T-cell (primary cell): ENCODE measurements around the gene ARHGAP20. TPM values are rescaled to one million over a fixed set of nuclear protein-coding genes. Genes with fewer than 3 reads are reported as not detected.

Source experiments
- ATAC-seq, 4 experiments: fragments of 200-7000 bp in 3 of 4; fragments of 150-1000 bp in 1 of 4; cut with Tn5 transposase; replicated peaks in 1 of 4; 1 replicate in 3 of 4; 2 replicates in 1 of 4; pipeline ENCODE4 v1.10.0; 2021; ENCODE audit warnings: moderate library complexity in 3 of 4, mild to moderate bottlenecking in 2 of 4, moderate number of reproducible peaks in 1 of 4
- CTCF ChIA-PET, 2 donors: fragments of 300-600 bp; sonication (Branson Sonifier 250); formaldehyde crosslinking; loops; one replicate each; lab custom pipeline; 2022; ENCODE audit warnings: antibody characterized with exemption in 2 of 2; lab: Charles Lee
- POLR2A ChIA-PET, 2 donors: fragments of 300-600 bp; sonication (Branson Sonifier 250); formaldehyde crosslinking; loops; one replicate each; lab custom pipeline; 2022; ENCODE audit warnings: antibody characterized with exemption in 2 of 2; lab: Charles Lee
- DNase-seq, 35 experiments: peaks; one replicate each; pipeline versions ENCODE4 v3.0.0 to v3.0.0-alpha.2; 2013 to 2023
- H3K27ac ChIP-seq: one replicate; pipeline ENCODE4 v1.5.1; 2013; ENCODE audit warnings: low read length
- H3K27me3 ChIP-seq, 2 experiments: replicated peaks in 1 of 2; 1 replicate in 1 of 2; 2 replicates in 1 of 2; pipeline versions ENCODE4 v1.6.1 to v1.7.0; 2013; ENCODE audit warnings: low read length in 1 of 2, mixed read lengths in 1 of 2; ENCODE audit not compliant: control insufficient read depth in 2 of 2, insufficient read depth in 2 of 2; ENCODE audit errors: extremely low read depth in 1 of 2
- H3K36me3 ChIP-seq, 2 donors: 1 replicate in 1 of 2; 2 replicates in 1 of 2; pipeline versions ENCODE4 v1.6.1 to v1.7.0; 2013; ENCODE audit warnings: low read length in 1 of 2; ENCODE audit not compliant: control insufficient read depth in 2 of 2, insufficient read depth in 1 of 2; ENCODE audit errors: extremely low read depth in 1 of 2
- H3K4me1 ChIP-seq, 2 experiments: 1 replicate in 1 of 2; 2 replicates in 1 of 2; pipeline versions ENCODE4 v1.6.1 to v1.7.0; 2013; ENCODE audit warnings: low read length in 2 of 2, mixed read lengths in 1 of 2; ENCODE audit not compliant: insufficient read depth in 2 of 2, control insufficient read depth in 1 of 2; ENCODE audit errors: extremely low read depth in 1 of 2
- H3K4me3 ChIP-seq, 2 donors: 1 replicate in 1 of 2; 2 replicates in 1 of 2; pipeline versions ENCODE4 v1.5.1 to v1.7.0; 2013; ENCODE audit warnings: mild to moderate bottlenecking in 2 of 2, low read length in 1 of 2, moderate library complexity in 1 of 2; ENCODE audit not compliant: control insufficient read depth in 1 of 2; ENCODE audit errors: extremely low read depth in 1 of 2
- H3K9me3 ChIP-seq: 2 replicates; pipeline ENCODE4 v1.7.0; 2013
- H3K27ac Mint-ChIP-seq, 2 donors: one replicate each; pipeline ENCODE4 v1.8.0; 2020 to 2021; ENCODE audit warnings: mild to moderate bottlenecking in 2 of 2, mixed read lengths in 2 of 2
- H3K27me3 Mint-ChIP-seq, 2 donors: one replicate each; pipeline ENCODE4 v1.8.0; 2021 to 2022; ENCODE audit warnings: mixed read lengths in 2 of 2
- H3K36me3 Mint-ChIP-seq: one replicate; pipeline ENCODE4 v1.8.0; 2021; ENCODE audit warnings: mixed read lengths
- H3K4me1 Mint-ChIP-seq, 3 donors: one replicate each; pipeline ENCODE4 v1.8.0; 2020 to 2022; ENCODE audit warnings: mixed read lengths in 3 of 3, mild to moderate bottlenecking in 1 of 3
- H3K4me3 Mint-ChIP-seq, 3 donors: one replicate each; pipeline ENCODE4 v1.8.0; 2020 to 2022; ENCODE audit warnings: mild to moderate bottlenecking in 3 of 3, mixed read lengths in 3 of 3, moderate library complexity in 3 of 3
- H3K9me3 Mint-ChIP-seq, 3 donors: one replicate each; pipeline ENCODE4 v1.8.0; 2020 to 2022; ENCODE audit warnings: mixed read lengths in 3 of 3
- WGBS: methylation state at CpG from one replicate; pipeline ENCODE4 v1.1.5; 2013; ENCODE audit warnings: missing lambda C conversion rate; ENCODE audit not compliant: insufficient coverage; 5-methylcytosine and 5-hydroxymethylcytosine counted together
- total RNA-seq, 35 experiments: library from RNA in 6 of 35; stranded (reverse) in 6 of 35; fragments of 120-200 nt in 1 of 35; gene quantifications; one replicate each; pipeline versions ENCODE4 v1.2.1 to v1.2.4 and lab custom pipeline; 2013 to 2026

Gene ARHGAP20
- total RNA-seq, 5 donors from 2014 or later (not counting 1 experiment from before 2014, with no cell fraction given), result 0.03 to 0.09 (median 0.07) TPM; not detected in 2

DNA sequence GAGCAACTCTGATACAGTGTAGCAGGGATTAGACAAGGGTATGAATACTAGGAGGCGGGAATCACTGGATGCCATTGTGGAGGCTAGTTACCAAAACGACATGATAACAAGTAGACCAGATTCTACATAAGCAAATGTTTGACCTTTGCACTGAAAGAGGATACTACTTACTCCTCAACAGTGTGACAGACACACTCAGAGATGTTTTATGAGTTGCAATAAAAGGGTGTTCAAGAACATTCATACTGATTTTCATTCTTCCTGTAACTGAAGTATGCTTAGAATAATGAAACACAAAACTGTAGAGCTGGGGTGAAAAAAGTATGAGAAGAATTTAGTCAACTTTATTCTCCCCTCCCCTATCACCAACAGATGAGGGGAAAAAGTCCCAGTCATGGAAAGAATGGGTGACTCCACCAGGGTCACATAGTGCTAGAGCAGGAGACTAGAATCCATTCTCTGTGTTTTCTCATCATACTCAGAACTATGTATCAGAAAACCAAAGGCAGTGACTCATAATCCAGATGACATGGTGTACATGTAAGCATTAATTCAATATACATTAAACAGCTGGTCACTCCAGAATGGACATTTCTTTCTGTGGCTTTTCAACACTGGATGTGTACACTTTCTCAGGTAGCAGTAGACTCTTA lies 32.8 kb downstream of the ARHGAP20 start:
- ATAC-seq (no peak), DNase-seq (no peak)
- Mint-ChIP-seq H3K4me1 (no peaks in the 10 kb centered on the region), H3K27ac (no peak overlapping the region), H3K9me3 (no peaks in the 10 kb centered on the region), H3K27me3 (peaks cover 0 to 7% of the 10 kb centered on the region in 2 donors), H3K4me3 (no peak overlapping the region), H3K36me3 (no peaks in the 10 kb centered on the region)
- H3K4me1 ChIP-seq, result no peaks in the 10 kb centered on the region
- no peaks in the 10 kb centered on the region for H3K27me3 ChIP-seq
- ChIA-PET POLR2A (no interaction called here), CTCF (no interaction called here)
- 80% methylated on average over 1 of the region's 2 CpGs for WGBS
- H3K4me3 ChIP-seq, result no peak overlapping the region
- no peaks in the 10 kb centered on the region for H3K9me3 ChIP-seq
- no peak overlapping the region for H3K27ac ChIP-seq
- no peaks in the 10 kb centered on the region for H3K36me3 ChIP-seq

DNA sequence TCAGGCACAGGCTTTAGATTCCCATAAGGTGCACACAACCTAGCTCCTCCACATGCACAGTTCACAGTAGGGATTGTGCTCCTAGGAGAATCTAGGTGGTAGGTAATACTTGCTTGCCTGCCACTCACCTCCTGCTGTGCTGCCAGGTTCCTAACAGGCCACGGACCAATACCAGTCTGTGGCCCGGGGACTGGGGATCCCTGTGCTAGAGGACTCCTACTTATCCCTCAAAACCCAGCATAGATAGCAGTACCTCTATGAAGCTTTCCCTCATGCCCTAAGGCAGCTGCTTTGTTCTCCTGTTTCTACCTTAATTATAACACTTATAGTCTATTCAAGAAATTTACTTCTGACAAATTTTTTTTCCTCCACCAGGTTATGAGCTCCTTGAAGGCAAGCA lies 36.7 kb downstream of the ARHGAP20 start:
- DNase-seq, result no peak
- WGBS, result no CpG with 5 or more reads among the region's 2 CpGs
- H3K27ac Mint-ChIP-seq, result no peak overlapping the region
- H3K9me3 Mint-ChIP-seq, result no peaks in the 10 kb centered on the region
- Histone ChIP-seq H3K36me3 (no peaks in the 10 kb centered on the region), H3K4me3 (no peak overlapping the region), H3K27me3 (no peaks in the 10 kb centered on the region), H3K27ac (no peak overlapping the region), H3K4me1 (no peaks in the 10 kb centered on the region), H3K9me3 (no peaks in the 10 kb centered on the region)
- H3K4me1 Mint-ChIP-seq, result no peaks in the 10 kb centered on the region
- no peak overlapping the region for H3K4me3 Mint-ChIP-seq
- CTCF ChIA-PET, result no interaction called here
- no peak for ATAC-seq
- peaks cover 0 to 3% of the 10 kb centered on the region in 2 donors for H3K27me3 Mint-ChIP-seq
- POLR2A ChIA-PET, result no interaction called here
- H3K36me3 Mint-ChIP-seq, result no peaks in the 10 kb centered on the region

DNA sequence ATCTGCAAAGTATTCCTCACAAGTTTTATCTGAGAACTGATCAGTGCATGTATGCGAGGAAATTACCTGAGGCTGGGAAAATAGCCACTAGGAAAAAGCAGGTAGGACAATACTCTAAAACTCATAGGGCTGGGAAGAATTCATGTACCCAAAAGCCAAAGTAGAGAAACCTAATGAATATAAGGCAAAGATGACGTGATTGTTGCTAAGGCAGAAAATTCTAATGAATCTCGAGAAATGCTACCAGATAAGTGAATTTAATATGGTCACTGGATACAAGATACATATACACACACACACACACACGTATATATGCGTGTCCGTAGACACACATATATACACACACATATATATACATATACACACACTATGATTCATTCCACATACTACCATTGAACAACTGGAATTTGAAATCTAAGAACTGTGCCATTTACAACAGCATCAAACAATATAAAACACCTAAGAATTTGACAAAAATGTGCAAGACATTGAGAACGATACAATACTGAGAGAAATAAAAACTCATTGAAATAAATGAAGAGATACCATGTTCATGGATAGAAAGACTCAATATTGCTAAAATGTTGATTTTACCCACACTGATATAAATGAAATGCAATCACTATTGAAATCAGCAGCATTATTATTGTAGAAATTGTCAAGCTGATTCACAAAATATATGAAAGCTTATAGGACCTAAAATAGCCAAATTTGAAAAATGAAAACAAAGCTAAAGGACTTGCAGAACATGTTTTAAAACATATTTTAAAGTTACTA lies 46.4 kb downstream of the ARHGAP20 start:
- Histone ChIP-seq H3K9me3 (no peaks in the 10 kb centered on the region), H3K27me3 (no peaks in the 10 kb centered on the region), H3K4me3 (no peak overlapping the region), H3K36me3 (no peaks in the 10 kb centered on the region), H3K27ac (no peak overlapping the region), H3K4me1 (no peaks in the 10 kb centered on the region)
- Mint-ChIP-seq H3K27ac (no peak overlapping the region), H3K27me3 (peaks cover 2 to 4% of the 10 kb centered on the region in 2 donors), H3K9me3 (no peaks in the 10 kb centered on the region), H3K4me3 (no peak overlapping the region), H3K4me1 (no peaks in the 10 kb centered on the region), H3K36me3 (no peaks in the 10 kb centered on the region)
- DNase-seq, result no peak
- ATAC-seq, result no peak
- POLR2A ChIA-PET, result no interaction called here
- CTCF ChIA-PET, result no interaction called here
- 100% methylated on average over 1 of the region's 7 CpGs for WGBS

DNA sequence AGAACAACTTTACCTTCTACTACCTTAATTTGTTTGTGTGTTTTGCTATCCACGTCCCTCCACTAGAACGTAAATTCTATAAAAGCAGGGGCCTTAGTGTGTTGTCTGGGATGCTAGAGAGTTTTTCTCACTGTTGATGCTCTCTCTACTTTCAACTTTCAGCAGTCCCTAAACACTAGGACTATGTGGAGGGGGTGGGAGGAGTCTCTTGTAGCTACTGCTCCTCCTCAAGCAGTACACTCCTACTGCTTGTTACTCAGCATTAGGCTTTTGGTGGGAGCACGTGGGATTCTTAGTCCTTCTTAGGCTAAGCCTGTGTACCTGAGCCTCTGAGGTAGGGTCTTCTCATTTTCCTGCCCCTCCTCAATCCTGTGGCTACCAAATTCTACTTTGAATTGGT lies 56.3 kb downstream of the ARHGAP20 start:
- Mint-ChIP-seq H3K36me3 (no peaks in the 10 kb centered on the region), H3K4me1 (no peaks in the 10 kb centered on the region), H3K27ac (no peak overlapping the region), H3K4me3 (no peak overlapping the region), H3K27me3 (peaks cover 13 to 45% of the 10 kb centered on the region in 2 donors), H3K9me3 (peaks cover 2 to 3% (median 2%) of the 10 kb centered on the region in 3 donors)
- DNase-seq, result no peak
- no peak overlapping the region for H3K4me3 ChIP-seq
- H3K9me3 ChIP-seq, result no peaks in the 10 kb centered on the region
- H3K27ac ChIP-seq, result no peak overlapping the region
- H3K36me3 ChIP-seq, result no peaks in the 10 kb centered on the region
- CTCF ChIA-PET, result no interaction called here
- no CpG with 5 or more reads among the region's 3 CpGs for WGBS
- POLR2A ChIA-PET, result no interaction called here
- H3K27me3 ChIP-seq, result no peaks in the 10 kb centered on the region
- ATAC-seq, result no peak
- H3K4me1 ChIP-seq, result no peaks in the 10 kb centered on the region

DNA sequence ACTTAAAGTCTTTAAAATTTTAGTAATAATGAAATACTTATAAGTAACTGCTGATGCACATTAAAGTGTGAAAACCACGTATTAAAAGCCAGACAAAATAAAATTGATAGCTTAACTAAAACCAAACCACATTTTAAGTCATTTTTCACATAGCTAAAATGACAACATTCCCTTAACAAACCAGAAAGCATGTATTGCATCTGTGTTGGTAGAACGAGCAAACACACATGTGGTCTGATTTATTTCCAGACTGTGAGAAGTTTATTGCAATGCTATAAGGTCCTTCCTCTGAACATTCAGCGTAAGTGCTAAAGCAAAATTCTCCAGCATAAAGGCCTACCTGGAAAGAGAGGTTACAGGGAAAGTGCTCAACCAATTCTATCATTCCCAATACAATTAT lies 57.8 kb downstream of the ARHGAP20 start:
- Histone ChIP-seq H3K36me3 (no peaks in the 10 kb centered on the region), H3K9me3 (no peaks in the 10 kb centered on the region), H3K4me3 (no peak overlapping the region), H3K27me3 (no peaks in the 10 kb centered on the region), H3K27ac (no peak overlapping the region), H3K4me1 (no peaks in the 10 kb centered on the region)
- no peak overlapping the region for H3K27ac Mint-ChIP-seq
- H3K27me3 Mint-ChIP-seq, result peaks cover 15 to 47% of the 10 kb centered on the region in 2 donors
- no peak for ATAC-seq
- CTCF ChIA-PET, result interaction anchor here in 1 of 2 donors (1.7 kb wide), 1 partner anchor 20 kb away, joined by 5 read pairs; no protein-coding TSS in a partner anchor
- POLR2A ChIA-PET, result no interaction called here
- no peak overlapping the region for H3K4me3 Mint-ChIP-seq
- H3K36me3 Mint-ChIP-seq, result no peaks in the 10 kb centered on the region
- no peak for DNase-seq
- peaks cover 4 to 5% (median 5%) of the 10 kb centered on the region in 3 donors for H3K9me3 Mint-ChIP-seq
- H3K4me1 Mint-ChIP-seq, result no peaks in the 10 kb centered on the region
- no CpG with 5 or more reads among the region's 3 CpGs for WGBS

DNA sequence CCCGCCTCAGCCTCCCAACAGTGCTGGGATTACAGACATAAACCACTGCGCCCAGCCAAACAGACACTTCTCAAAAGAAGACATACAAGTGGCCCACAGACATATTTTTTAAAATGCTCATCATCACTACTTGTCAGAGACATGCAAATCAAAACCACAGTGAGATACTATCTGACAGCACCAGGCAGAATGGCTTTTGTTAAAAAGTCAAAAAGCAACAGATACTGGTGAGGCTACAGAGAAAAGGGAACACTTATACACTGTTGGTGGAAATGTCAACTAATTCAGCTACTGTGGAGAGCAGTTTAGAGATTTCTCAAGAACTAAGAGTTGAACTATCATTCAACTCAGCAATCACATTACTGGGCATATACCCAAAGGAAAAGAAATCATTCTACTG lies 67.0 kb downstream of the ARHGAP20 start:
- H3K27ac ChIP-seq, result no peak overlapping the region
- Mint-ChIP-seq H3K4me3 (no peak overlapping the region), H3K9me3 (peaks cover 0 to 8% (median 0%) of the 10 kb centered on the region in 3 donors), H3K27me3 (peaks cover 15 to 19% of the 10 kb centered on the region in 2 donors), H3K4me1 (no peaks in the 10 kb centered on the region), H3K27ac (no peak overlapping the region), H3K36me3 (no peaks in the 10 kb centered on the region)
- 86% methylated on average over 1 of the region's 2 CpGs for WGBS
- no peaks in the 10 kb centered on the region for H3K36me3 ChIP-seq
- H3K4me3 ChIP-seq, result no peak overlapping the region
- no peak for DNase-seq
- H3K4me1 ChIP-seq, result no peaks in the 10 kb centered on the region
- POLR2A ChIA-PET, result no interaction called here
- CTCF ChIA-PET, result no interaction called here
- H3K27me3 ChIP-seq, result no peaks in the 10 kb centered on the region
- H3K9me3 ChIP-seq, result no peaks in the 10 kb centered on the region
- ATAC-seq, result no peak
